Measurements from ENCODE around the gene ARSG.
A peak's percentile ranks its signal among the peaks of the same experiment; 100 is the strongest.
"Not testable (repeated sequence)": the region's sequence is repeated elsewhere in the genome, so short reads cannot be mapped to it uniquely, and the experiment has no call there.

ARSG gene

GRCh38 chr17:68305142-68305541 is 13.8 kb downstream of the ARSG start:
- DNase-seq (ENCODE audit: low read depth in 2 of 2): no peak

GRCh38 chr17:68306819-68307218 is 15.5 kb downstream of the ARSG start:
- DNase-seq (ENCODE audit: low read depth in 2 of 2): no peak

- no peak for DNase-seq (ENCODE audit: low read depth in 2 of 2)
Measured at GRCh38 chr17:68307443-68307842, 16.1 kb downstream of the ARSG start.

- not testable (repeated sequence) for DNase-seq (ENCODE audit: low read depth in 2 of 2)
Measured at GRCh38 chr17:68308486-68308885, 17.2 kb downstream of the ARSG start.

GRCh38 chr17:68309066-68309670 is 17.9 kb downstream of the ARSG start:
- DNase-seq (ENCODE audit: low read depth in 2 of 2): not testable (repeated sequence)

- peak; percentile 22 to 35 for DNase-seq (ENCODE audit: low read depth in 2 of 2)
Measured at GRCh38 chr17:68310152-68310551, 18.9 kb downstream of the ARSG start.

GRCh38 chr17:68314916-68315535 is 23.7 kb downstream of the ARSG start:
- DNase-seq (ENCODE audit: low read depth in 2 of 2): no peak

GRCh38 chr17:68315930-68316329 is 24.6 kb downstream of the ARSG start:
- DNase-seq (ENCODE audit: low read depth in 2 of 2): no peak

- no peak for DNase-seq (ENCODE audit: low read depth in 2 of 2)
Measured at GRCh38 chr17:68317458-68317857, 26.2 kb downstream of the ARSG start.

GRCh38 chr17:68318103-68318991 is 27.1 kb downstream of the ARSG start:
- DNase-seq (ENCODE audit: low read depth in 2 of 2): no peak

- no peak for DNase-seq (ENCODE audit: low read depth in 2 of 2)
Measured at GRCh38 chr17:68319410-68320162, 28.3 kb downstream of the ARSG start.

GRCh38 chr17:68320311-68320865 is 29.1 kb downstream of the ARSG start:
- DNase-seq (ENCODE audit: low read depth in 2 of 2): no peak

GRCh38 chr17:68320943-68321555 is 29.8 kb downstream of the ARSG start:
- DNase-seq (ENCODE audit: low read depth in 2 of 2): no peak

- no peak for DNase-seq (ENCODE audit: low read depth in 2 of 2)
Measured at GRCh38 chr17:68321556-68321954, 30.3 kb downstream of the ARSG start.

GRCh38 chr17:68322630-68323029 is 31.3 kb downstream of the ARSG start:
- DNase-seq (ENCODE audit: low read depth in 2 of 2): no peak

- DNase-seq (ENCODE audit: low read depth in 2 of 2): no peak
Measured at GRCh38 chr17:68324114-68324513, 32.8 kb downstream of the ARSG start.

- no peak for DNase-seq (ENCODE audit: low read depth in 2 of 2)
Measured at GRCh38 chr17:68324654-68325336, 33.5 kb downstream of the ARSG start.

GRCh38 chr17:68325961-68326360 is 34.7 kb downstream of the ARSG start:
- DNase-seq (ENCODE audit: low read depth in 2 of 2): no peak

GRCh38 chr17:68326681-68327080 is 35.4 kb downstream of the ARSG start:
- DNase-seq (ENCODE audit: low read depth in 2 of 2): peak in 1 of 2 donors; percentile 22

GRCh38 chr17:68327823-68328557 is 36.7 kb downstream of the ARSG start:
- no peak for DNase-seq (ENCODE audit: low read depth in 2 of 2)

All from activated CD8-positive, alpha-beta memory T cell treated with anti-CD3 and anti-CD28 coated beads for 4 hours (primary cell).